ENCODE measurements around the gene FDCSP. TPM values are rescaled to one million over a fixed set of nuclear protein-coding genes. Genes with fewer than 3 reads are reported as not detected.
A peak's percentile ranks its signal among the peaks of the same experiment; 100 is the strongest.

Gene FDCSP
- total and polyA plus RNA-seq, 2 of the 13 experiments (the other 11 are each of a cell fraction or from before 2014, with no cell fraction given): not detected

- TF ChIP-seq, protein P1, sequence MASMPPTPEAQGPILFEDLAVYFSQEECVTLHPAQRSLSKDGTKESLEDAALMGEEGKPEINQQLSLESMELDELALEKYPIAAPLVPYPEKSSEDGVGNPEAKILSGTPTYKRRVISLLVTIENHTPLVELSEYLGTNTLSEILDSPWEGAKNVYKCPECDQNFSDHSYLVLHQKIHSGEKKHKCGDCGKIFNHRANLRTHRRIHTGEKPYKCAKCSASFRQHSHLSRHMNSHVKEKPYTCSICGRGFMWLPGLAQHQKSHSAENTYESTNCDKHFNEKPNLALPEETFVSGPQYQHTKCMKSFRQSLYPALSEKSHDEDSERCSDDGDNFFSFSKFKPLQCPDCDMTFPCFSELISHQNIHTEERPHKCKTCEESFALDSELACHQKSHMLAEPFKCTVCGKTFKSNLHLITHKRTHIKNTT (CRISPR knock-in tag; IDR thresholded peaks at IDR 0.05): no peak
- TF ChIP-seq ZNF484 (CRISPR knock-in tag; IDR thresholded peaks at IDR 0.05; ENCODE audit: borderline replicate concordance, low read depth): no peak
- peak; percentile 87; the same call in 1 of the 2 replicates for TF ChIP-seq STAT6 (CRISPR knock-in tag; IDR thresholded peaks at IDR 0.05; ENCODE audit: borderline replicate concordance)
- TF ChIP-seq CHD4 (IDR thresholded peaks at IDR 0.05; ENCODE audit: borderline replicate concordance, low read length): no peak
- TF ChIP-seq ZBTB8A (CRISPR knock-in tag; IDR thresholded peaks at IDR 0.05; ENCODE audit: borderline replicate concordance, low read depth): no peak
- no peak for TF ChIP-seq CC2D1A (CRISPR knock-in tag; IDR thresholded peaks at IDR 0.05)
- TF ChIP-seq, protein P2, sequence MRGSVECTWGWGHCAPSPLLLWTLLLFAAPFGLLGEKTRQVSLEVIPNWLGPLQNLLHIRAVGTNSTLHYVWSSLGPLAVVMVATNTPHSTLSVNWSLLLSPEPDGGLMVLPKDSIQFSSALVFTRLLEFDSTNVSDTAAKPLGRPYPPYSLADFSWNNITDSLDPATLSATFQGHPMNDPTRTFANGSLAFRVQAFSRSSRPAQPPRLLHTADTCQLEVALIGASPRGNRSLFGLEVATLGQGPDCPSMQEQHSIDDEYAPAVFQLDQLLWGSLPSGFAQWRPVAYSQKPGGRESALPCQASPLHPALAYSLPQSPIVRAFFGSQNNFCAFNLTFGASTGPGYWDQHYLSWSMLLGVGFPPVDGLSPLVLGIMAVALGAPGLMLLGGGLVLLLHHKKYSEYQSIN (CRISPR knock-in tag; IDR thresholded peaks at IDR 0.05; ENCODE audit: borderline replicate concordance): no peak
- TF ChIP-seq RCOR2 (CRISPR knock-in tag; IDR thresholded peaks at IDR 0.05): peak; percentile 67; the same call in 1 of the 2 replicates
- TF ChIP-seq ADNP (CRISPR knock-in tag; IDR thresholded peaks at IDR 0.05): no peak
- TF ChIP-seq ZNF354B (CRISPR knock-in tag; IDR thresholded peaks at IDR 0.05): no peak
- no peak for TF ChIP-seq ZNF790 (CRISPR knock-in tag; IDR thresholded peaks at IDR 0.05; ENCODE audit: borderline replicate concordance)
- TF ChIP-seq, protein P3, sequence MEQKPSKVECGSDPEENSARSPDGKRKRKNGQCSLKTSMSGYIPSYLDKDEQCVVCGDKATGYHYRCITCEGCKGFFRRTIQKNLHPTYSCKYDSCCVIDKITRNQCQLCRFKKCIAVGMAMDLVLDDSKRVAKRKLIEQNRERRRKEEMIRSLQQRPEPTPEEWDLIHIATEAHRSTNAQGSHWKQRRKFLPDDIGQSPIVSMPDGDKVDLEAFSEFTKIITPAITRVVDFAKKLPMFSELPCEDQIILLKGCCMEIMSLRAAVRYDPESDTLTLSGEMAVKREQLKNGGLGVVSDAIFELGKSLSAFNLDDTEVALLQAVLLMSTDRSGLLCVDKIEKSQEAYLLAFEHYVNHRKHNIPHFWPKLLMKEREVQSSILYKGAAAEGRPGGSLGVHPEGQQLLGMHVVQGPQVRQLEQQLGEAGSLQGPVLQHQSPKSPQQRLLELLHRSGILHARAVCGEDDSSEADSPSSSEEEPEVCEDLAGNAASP (CRISPR knock-in tag; IDR thresholded peaks at IDR 0.05; ENCODE audit: borderline replicate concordance): peak; percentile 95
- TF ChIP-seq KLF9 (CRISPR knock-in tag; IDR thresholded peaks at IDR 0.05; ENCODE audit: low read depth): no peak
- TF ChIP-seq, protein P4, sequence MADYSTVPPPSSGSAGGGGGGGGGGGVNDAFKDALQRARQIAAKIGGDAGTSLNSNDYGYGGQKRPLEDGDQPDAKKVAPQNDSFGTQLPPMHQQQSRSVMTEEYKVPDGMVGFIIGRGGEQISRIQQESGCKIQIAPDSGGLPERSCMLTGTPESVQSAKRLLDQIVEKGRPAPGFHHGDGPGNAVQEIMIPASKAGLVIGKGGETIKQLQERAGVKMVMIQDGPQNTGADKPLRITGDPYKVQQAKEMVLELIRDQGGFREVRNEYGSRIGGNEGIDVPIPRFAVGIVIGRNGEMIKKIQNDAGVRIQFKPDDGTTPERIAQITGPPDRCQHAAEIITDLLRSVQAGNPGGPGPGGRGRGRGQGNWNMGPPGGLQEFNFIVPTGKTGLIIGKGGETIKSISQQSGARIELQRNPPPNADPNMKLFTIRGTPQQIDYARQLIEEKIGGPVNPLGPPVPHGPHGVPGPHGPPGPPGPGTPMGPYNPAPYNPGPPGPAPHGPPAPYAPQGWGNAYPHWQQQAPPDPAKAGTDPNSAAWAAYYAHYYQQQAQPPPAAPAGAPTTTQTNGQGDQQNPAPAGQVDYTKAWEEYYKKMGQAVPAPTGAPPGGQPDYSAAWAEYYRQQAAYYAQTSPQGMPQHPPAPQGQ (CRISPR knock-in tag; IDR thresholded peaks at IDR 0.05; ENCODE audit: borderline replicate concordance): no peak
- TF ChIP-seq AGO2 (optimal IDR thresholded peaks at IDR 0.05; ENCODE audit: low read depth, low read length): no peak
- TF ChIP-seq, protein P5, sequence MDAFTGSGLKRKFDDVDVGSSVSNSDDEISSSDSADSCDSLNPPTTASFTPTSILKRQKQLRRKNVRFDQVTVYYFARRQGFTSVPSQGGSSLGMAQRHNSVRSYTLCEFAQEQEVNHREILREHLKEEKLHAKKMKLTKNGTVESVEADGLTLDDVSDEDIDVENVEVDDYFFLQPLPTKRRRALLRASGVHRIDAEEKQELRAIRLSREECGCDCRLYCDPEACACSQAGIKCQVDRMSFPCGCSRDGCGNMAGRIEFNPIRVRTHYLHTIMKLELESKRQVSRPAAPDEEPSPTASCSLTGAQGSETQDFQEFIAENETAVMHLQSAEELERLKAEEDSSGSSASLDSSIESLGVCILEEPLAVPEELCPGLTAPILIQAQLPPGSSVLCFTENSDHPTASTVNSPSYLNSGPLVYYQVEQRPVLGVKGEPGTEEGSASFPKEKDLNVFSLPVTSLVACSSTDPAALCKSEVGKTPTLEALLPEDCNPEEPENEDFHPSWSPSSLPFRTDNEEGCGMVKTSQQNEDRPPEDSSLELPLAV (CRISPR knock-in tag; conservative IDR thresholded peaks at IDR 0.05; ENCODE audit: low read depth): no peak
- no peak for TF ChIP-seq NR1H2 (CRISPR knock-in tag; IDR thresholded peaks at IDR 0.05; ENCODE audit: borderline replicate concordance, low read depth)
These were observed 43.3 kb upstream of the FDCSP start (continued) for GRCh38 chr4:70182517-70183167.

All from HepG2 (cell line).